DMS153 (cell line): Measurements from ENCODE around the gene CAMK2A.

Experiments used
- DNase-seq: peaks from one replicate; lab custom pipeline; 2025; lab: John Stamatoyannopoulos, UW

Gene CAMK2A

GRCh38 chr5:150299571-150300327, 10.2 kb upstream of the CAMK2A start:
- DNase-seq, result no peak

GRCh38 chr5:150298701-150299451, 9.3 kb upstream of the CAMK2A start:
- DNase-seq, result no peak

GRCh38 chr5:150297934-150298595, 8.5 kb upstream of the CAMK2A start:
- no peak for DNase-seq

GRCh38 chr5:150297236-150297890, 7.8 kb upstream of the CAMK2A start:
- no peak for DNase-seq

- no peak for DNase-seq
These were observed 6.9 kb upstream of the CAMK2A start for GRCh38 chr5:150296496-150296895.

GRCh38 chr5:150295741-150296486, 6.3 kb upstream of the CAMK2A start:
- DNase-seq, result no peak

GRCh38 chr5:150295172-150295634, 5.6 kb upstream of the CAMK2A start:
- no peak for DNase-seq

- no peak for DNase-seq
These were observed 5.0 kb upstream of the CAMK2A start for GRCh38 chr5:150294551-150295071.

- DNase-seq, result no peak
These were observed 3.7 kb upstream of the CAMK2A start for GRCh38 chr5:150293091-150293941.

GRCh38 chr5:150291388-150292385, 2.1 kb upstream of the CAMK2A start:
- DNase-seq, result no peak

- DNase-seq, result no peak
These were observed 782 bp downstream of the CAMK2A start for GRCh38 chr5:150288791-150289190.

GRCh38 chr5:150288361-150288760, 1.2 kb downstream of the CAMK2A start:
- DNase-seq, result no peak

- no peak for DNase-seq
These were observed 2.8 kb downstream of the CAMK2A start for GRCh38 chr5:150286820-150287219.

GRCh38 chr5:150285114-150285513, 4.5 kb downstream of the CAMK2A start:
- DNase-seq, result no peak

- DNase-seq, result no peak
These were observed 5.3 kb downstream of the CAMK2A start for GRCh38 chr5:150284311-150284710.

- no peak for DNase-seq
These were observed 5.7 kb downstream of the CAMK2A start for GRCh38 chr5:150283904-150284303.

- no peak for DNase-seq
These were observed 7.6 kb downstream of the CAMK2A start for GRCh38 chr5:150281987-150282386.

- no peak for DNase-seq
These were observed 10.1 kb downstream of the CAMK2A start for GRCh38 chr5:150279330-150280020.
